GM23338 (cell line): Measurements from ENCODE around the gene DEXI. TPM values are rescaled to one million over a fixed set of nuclear protein-coding genes. Genes with fewer than 3 reads are reported as not detected.

Experiments
- ATAC-seq: fragments of 200-7000 bp; cut with Tn5 transposase; 3 replicates; pipeline ENCODE4 v1.9.1; 2020
- DNase-seq: peaks from one replicate; pipeline ENCODE4 v3.0.0-alpha.2; 2015; ENCODE audit warnings: low spot score
- H2AFZ ChIP-seq: fragments of 200-600 bp; sonication (generic); 2 replicates; pipeline ENCODE4 v1.8.0; 2016; ENCODE audit warnings: antibody characterized with exemption, mild to moderate bottlenecking, moderate library complexity
- H3F3A ChIP-seq: fragments of 200-600 bp; sonication (generic); replicated peaks from 2 replicates; pipeline ENCODE4 v1.8.0; 2017; ENCODE audit warnings: antibody characterized with exemption, mixed run types, low read depth
- H3K27ac ChIP-seq: fragments of 200-600 bp; sonication (generic); 2 replicates; pipeline ENCODE4 v1.6.1; 2016; ENCODE audit warnings: low read depth
- H3K27me3 ChIP-seq: fragments of 200-600 bp; sonication (generic); 2 replicates; pipeline ENCODE4 v1.8.0; 2016; ENCODE audit warnings: mild to moderate bottlenecking, mixed run types, moderate library complexity; ENCODE audit not compliant: insufficient read depth
- H3K36me3 ChIP-seq: fragments of 200-600 bp; sonication (generic); 2 replicates; pipeline ENCODE4 v1.8.0; 2016; ENCODE audit warnings: mild to moderate bottlenecking; ENCODE audit not compliant: insufficient read depth
- H3K4me1 ChIP-seq: fragments of 200-600 bp; sonication (generic); 2 replicates; pipeline ENCODE4 v1.8.0; 2016; ENCODE audit warnings: mild to moderate bottlenecking, moderate library complexity; ENCODE audit not compliant: insufficient read depth
- H3K4me2 ChIP-seq: fragments of 200-600 bp; sonication (generic); 2 replicates; pipeline ENCODE4 v1.7.1; 2017; ENCODE audit warnings: mixed run types
- H3K4me3 ChIP-seq: fragments of 200-600 bp; sonication (generic); 2 replicates; pipeline ENCODE4 v1.6.1; 2016; ENCODE audit warnings: mixed run types
- H3K79me2 ChIP-seq: fragments of 200-600 bp; sonication (generic); replicated peaks from 2 replicates; pipeline ENCODE4 v1.8.0; 2017; ENCODE audit warnings: mild to moderate bottlenecking; ENCODE audit not compliant: insufficient read depth
- H3K9me2 ChIP-seq: fragments of 200-600 bp; sonication (generic); 2 replicates; pipeline ENCODE4 v1.8.0; 2017; ENCODE audit not compliant: insufficient read depth
- H4K20me1 ChIP-seq: fragments of 200-600 bp; sonication (generic); replicated peaks from 2 replicates; pipeline ENCODE4 v1.8.0; 2017; ENCODE audit warnings: mild to moderate bottlenecking; ENCODE audit not compliant: insufficient read depth
- H3K27ac Mint-ChIP-seq: 2 replicates; pipeline ENCODE4 v1.8.0; 2020; ENCODE audit warnings: inconsistent platforms, mild to moderate bottlenecking, moderate library complexity, mixed read lengths
- H3K27me3 Mint-ChIP-seq: 3 replicates; pipeline ENCODE4 v1.8.0; 2022; ENCODE audit warnings: low read depth, mild to moderate bottlenecking, moderate library complexity, mixed read lengths, inconsistent platforms; ENCODE audit not compliant: insufficient read depth, poor library complexity
- H3K36me3 Mint-ChIP-seq: 3 replicates; pipeline ENCODE4 v1.8.0; 2021; ENCODE audit warnings: low read depth, mild to moderate bottlenecking, inconsistent platforms, moderate library complexity, mixed read lengths
- H3K4me1 Mint-ChIP-seq: 3 replicates; pipeline ENCODE4 v1.8.0; 2020; ENCODE audit warnings: mild to moderate bottlenecking, inconsistent platforms, mixed read lengths
- H3K4me3 Mint-ChIP-seq: 3 replicates; pipeline ENCODE4 v1.8.0; 2021; ENCODE audit warnings: moderate library complexity, mild to moderate bottlenecking, inconsistent platforms, mixed read lengths
- H3K9me3 Mint-ChIP-seq: 3 replicates; pipeline ENCODE4 v1.8.0; 2020; ENCODE audit warnings: moderate library complexity, mild to moderate bottlenecking, inconsistent platforms, mixed read lengths
- CREB1 ChIP-seq: fragments of 250-450 bp; sonication (Bioruptor Pico); IDR thresholded peaks from 2 replicates; pipeline ENCODE4 v1.5.0; 2020; ENCODE audit warnings: low read depth, mild to moderate bottlenecking, moderate library complexity
- EZH2 ChIP-seq: fragments of 200-600 bp; sonication (generic); IDR thresholded peaks from one replicate; pipeline ENCODE4 v1.8.0; 2017; ENCODE audit warnings: antibody characterized with exemption, mild to moderate bottlenecking, low read depth; ENCODE audit not compliant: unreplicated experiment
- EZH2phosphoT487 ChIP-seq: fragments of 200-600 bp; sonication (generic); IDR thresholded peaks from one replicate; pipeline ENCODE4 v1.8.1; 2018; ENCODE audit warnings: antibody characterized with exemption; ENCODE audit not compliant: unreplicated experiment
- JUNB ChIP-seq: IDR thresholded peaks from one replicate; pipeline ENCODE4 v1.6.1; 2016; ENCODE audit warnings: antibody characterized with exemption; ENCODE audit not compliant: unreplicated experiment
- NANOG ChIP-seq: IDR thresholded peaks from 2 replicates; pipeline ENCODE4 v1.6.1; 2016; ENCODE audit warnings: antibody characterized with exemption, borderline replicate concordance
- POLR2AphosphoS5 ChIP-seq: IDR thresholded peaks from 2 replicates; pipeline ENCODE4 v1.6.1; 2016; ENCODE audit warnings: antibody characterized with exemption, low read depth
- REST ChIP-seq: IDR thresholded peaks from one replicate; pipeline ENCODE4 v1.6.1; 2018; ENCODE audit warnings: antibody characterized with exemption; ENCODE audit not compliant: unreplicated experiment
- STAT1 ChIP-seq: IDR thresholded peaks from one replicate; pipeline ENCODE4 v1.6.1; 2016; ENCODE audit warnings: antibody characterized with exemption; ENCODE audit not compliant: unreplicated experiment
- ZNF114 ChIP-seq: fragments of 250-450 bp; sonication (Bioruptor Pico); IDR thresholded peaks from 2 replicates; pipeline ENCODE4 v1.5.0; 2020; ENCODE audit warnings: mild to moderate bottlenecking, moderate library complexity
- ZNF331 ChIP-seq: fragments of 250-450 bp; sonication (Bioruptor Pico); IDR thresholded peaks from 2 replicates; pipeline ENCODE4 v1.5.0; 2020; ENCODE audit warnings: low read depth, mild to moderate bottlenecking, moderate library complexity
- polyA plus RNA-seq: library from polyadenylated mRNA; unstranded; fragments of >200 nt; fragmentation: Nextera tagmentation; extraction: Ambion mirVana; gene quantifications from 2 replicates; pipeline ENCODE4 v1.2.1, GENCODE V29; 2016
- total RNA-seq: library from RNA; depleted of rRNA; stranded (reverse); fragments of >200 nt; shearing (Covaris generic); gene quantifications from 2 replicates; pipeline ENCODE4 v1.2.3, GENCODE V29; 2014
- TF ChIP-seq, protein P1 (sequence below): fragments of 250-450 bp; sonication (Bioruptor Pico); IDR thresholded peaks from 2 replicates; pipeline ENCODE4 v1.5.0; 2020; ENCODE audit warnings: mild to moderate bottlenecking, moderate library complexity
- TF ChIP-seq, protein P2 (sequence below), 2 experiments: fragments of 200-600 bp in 1 of 2; sonication (generic) in 1 of 2; conservative IDR thresholded peaks; 2 replicates each; pipeline versions ENCODE4 v1.5.1 to v1.6.1; 2016 to 2017; ENCODE audit warnings: antibody characterized with exemption in 2 of 2, low read depth in 2 of 2, mild to moderate bottlenecking in 2 of 2, moderate library complexity in 1 of 2
- TF ChIP-seq, protein P3 (sequence below): IDR thresholded peaks from 2 replicates; pipeline ENCODE4 v1.6.1; 2016; ENCODE audit warnings: antibody characterized with exemption

Gene DEXI
- total and polyA plus RNA-seq, 2 experiments from 2014 or later, result 26.5 to 58.2 TPM

- no peak overlapping the region for H3K27ac Mint-ChIP-seq
- no peak for DNase-seq
- H3K4me1 ChIP-seq, result no peaks in the 10 kb centered on the region
These were observed 7.8 kb downstream of the DEXI start for GRCh38 chr16:10934325-10935107.

More at GRCh38 chr16:10934325-10935107, 7.8 kb downstream of the DEXI start:
- H3K79me2 ChIP-seq, result peaks cover 28% of the 10 kb centered on the region
- Mint-ChIP-seq H3K9me3 (no peaks in the 10 kb centered on the region), H3K4me1 (peaks cover 3% of the 10 kb centered on the region), H3K36me3 (no peaks in the 10 kb centered on the region), H3K27me3 (peaks cover 3% of the 10 kb centered on the region), H3K4me3 (no peak overlapping the region)
- no peak for ATAC-seq
- H3K36me3 ChIP-seq, result no peaks in the 10 kb centered on the region; the same call in 1 of the 2 replicates
- no peak overlapping the region for H3K27ac ChIP-seq
- no peaks in the 10 kb centered on the region for H3F3A ChIP-seq
- H3K27me3 ChIP-seq, result no peaks in the 10 kb centered on the region
- H3K4me3 ChIP-seq, result no peak overlapping the region
- TF ChIP-seq POLR2AphosphoS5, result no peak
- TF ChIP-seq STAT1, result no peak
- TF ChIP-seq EZH2, result no peak
- no peak for TF ChIP-seq CREB1 (CRISPR knock-in tag)
- TF ChIP-seq, protein P1, sequence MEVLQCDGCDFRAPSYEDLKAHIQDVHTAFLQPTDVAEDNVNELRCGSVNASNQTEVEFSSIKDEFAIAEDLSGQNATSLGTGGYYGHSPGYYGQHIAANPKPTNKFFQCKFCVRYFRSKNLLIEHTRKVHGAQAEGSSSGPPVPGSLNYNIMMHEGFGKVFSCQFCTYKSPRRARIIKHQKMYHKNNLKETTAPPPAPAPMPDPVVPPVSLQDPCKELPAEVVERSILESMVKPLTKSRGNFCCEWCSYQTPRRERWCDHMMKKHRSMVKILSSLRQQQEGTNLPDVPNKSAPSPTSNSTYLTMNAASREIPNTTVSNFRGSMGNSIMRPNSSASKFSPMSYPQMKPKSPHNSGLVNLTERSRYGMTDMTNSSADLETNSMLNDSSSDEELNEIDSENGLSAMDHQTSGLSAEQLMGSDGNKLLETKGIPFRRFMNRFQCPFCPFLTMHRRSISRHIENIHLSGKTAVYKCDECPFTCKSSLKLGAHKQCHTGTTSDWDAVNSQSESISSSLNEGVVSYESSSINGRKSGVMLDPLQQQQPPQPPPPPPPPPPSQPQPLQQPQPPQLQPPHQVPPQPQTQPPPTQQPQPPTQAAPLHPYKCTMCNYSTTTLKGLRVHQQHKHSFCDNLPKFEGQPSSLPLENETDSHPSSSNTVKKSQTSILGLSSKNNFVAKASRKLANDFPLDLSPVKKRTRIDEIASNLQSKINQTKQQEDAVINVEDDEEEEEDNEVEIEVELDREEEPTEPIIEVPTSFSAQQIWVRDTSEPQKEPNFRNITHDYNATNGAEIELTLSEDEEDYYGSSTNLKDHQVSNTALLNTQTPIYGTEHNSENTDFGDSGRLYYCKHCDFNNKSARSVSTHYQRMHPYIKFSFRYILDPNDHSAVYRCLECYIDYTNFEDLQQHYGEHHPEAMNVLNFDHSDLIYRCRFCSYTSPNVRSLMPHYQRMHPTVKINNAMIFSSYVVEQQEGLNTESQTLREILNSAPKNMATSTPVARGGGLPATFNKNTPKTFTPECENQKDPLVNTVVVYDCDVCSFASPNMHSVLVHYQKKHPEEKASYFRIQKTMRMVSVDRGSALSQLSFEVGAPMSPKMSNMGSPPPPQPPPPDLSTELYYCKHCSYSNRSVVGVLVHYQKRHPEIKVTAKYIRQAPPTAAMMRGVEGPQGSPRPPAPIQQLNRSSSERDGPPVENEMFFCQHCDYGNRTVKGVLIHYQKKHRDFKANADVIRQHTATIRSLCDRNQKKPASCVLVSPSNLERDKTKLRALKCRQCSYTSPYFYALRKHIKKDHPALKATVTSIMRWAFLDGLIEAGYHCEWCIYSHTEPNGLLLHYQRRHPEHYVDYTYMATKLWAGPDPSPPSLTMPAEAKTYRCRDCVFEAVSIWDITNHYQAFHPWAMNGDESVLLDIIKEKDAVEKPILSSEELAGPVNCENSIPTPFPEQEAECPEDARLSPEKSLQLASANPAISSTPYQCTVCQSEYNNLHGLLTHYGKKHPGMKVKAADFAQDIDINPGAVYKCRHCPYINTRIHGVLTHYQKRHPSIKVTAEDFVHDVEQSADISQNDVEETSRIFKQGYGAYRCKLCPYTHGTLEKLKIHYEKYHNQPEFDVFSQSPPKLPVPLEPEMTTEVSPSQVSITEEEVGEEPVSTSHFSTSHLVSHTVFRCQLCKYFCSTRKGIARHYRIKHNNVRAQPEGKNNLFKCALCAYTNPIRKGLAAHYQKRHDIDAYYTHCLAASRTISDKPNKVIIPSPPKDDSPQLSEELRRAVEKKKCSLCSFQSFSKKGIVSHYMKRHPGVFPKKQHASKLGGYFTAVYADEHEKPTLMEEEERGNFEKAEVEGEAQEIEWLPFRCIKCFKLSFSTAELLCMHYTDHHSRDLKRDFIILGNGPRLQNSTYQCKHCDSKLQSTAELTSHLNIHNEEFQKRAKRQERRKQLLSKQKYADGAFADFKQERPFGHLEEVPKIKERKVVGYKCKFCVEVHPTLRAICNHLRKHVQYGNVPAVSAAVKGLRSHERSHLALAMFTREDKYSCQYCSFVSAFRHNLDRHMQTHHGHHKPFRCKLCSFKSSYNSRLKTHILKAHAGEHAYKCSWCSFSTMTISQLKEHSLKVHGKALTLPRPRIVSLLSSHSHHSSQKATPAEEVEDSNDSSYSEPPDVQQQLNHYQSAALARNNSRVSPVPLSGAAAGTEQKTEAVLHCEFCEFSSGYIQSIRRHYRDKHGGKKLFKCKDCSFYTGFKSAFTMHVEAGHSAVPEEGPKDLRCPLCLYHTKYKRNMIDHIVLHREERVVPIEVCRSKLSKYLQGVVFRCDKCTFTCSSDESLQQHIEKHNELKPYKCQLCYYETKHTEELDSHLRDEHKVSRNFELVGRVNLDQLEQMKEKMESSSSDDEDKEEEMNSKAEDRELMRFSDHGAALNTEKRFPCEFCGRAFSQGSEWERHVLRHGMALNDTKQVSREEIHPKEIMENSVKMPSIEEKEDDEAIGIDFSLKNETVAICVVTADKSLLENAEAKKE (CRISPR knock-in tag), result no peak
- TF ChIP-seq REST, result no peak
- TF ChIP-seq EZH2phosphoT487, result no peak
- no peak for TF ChIP-seq JUNB
- TF ChIP-seq ZNF114 (CRISPR knock-in tag), result no peak
- TF ChIP-seq ZNF331 (CRISPR knock-in tag), result no peak
- TF ChIP-seq, protein P2, sequence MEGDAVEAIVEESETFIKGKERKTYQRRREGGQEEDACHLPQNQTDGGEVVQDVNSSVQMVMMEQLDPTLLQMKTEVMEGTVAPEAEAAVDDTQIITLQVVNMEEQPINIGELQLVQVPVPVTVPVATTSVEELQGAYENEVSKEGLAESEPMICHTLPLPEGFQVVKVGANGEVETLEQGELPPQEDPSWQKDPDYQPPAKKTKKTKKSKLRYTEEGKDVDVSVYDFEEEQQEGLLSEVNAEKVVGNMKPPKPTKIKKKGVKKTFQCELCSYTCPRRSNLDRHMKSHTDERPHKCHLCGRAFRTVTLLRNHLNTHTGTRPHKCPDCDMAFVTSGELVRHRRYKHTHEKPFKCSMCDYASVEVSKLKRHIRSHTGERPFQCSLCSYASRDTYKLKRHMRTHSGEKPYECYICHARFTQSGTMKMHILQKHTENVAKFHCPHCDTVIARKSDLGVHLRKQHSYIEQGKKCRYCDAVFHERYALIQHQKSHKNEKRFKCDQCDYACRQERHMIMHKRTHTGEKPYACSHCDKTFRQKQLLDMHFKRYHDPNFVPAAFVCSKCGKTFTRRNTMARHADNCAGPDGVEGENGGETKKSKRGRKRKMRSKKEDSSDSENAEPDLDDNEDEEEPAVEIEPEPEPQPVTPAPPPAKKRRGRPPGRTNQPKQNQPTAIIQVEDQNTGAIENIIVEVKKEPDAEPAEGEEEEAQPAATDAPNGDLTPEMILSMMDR (conservative IDR thresholded peaks at IDR 0.05; ENCODE audit: low read depth in 2 of 2), result no peak
- TF ChIP-seq, protein P3, sequence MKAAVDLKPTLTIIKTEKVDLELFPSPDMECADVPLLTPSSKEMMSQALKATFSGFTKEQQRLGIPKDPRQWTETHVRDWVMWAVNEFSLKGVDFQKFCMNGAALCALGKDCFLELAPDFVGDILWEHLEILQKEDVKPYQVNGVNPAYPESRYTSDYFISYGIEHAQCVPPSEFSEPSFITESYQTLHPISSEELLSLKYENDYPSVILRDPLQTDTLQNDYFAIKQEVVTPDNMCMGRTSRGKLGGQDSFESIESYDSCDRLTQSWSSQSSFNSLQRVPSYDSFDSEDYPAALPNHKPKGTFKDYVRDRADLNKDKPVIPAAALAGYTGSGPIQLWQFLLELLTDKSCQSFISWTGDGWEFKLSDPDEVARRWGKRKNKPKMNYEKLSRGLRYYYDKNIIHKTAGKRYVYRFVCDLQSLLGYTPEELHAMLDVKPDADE, result no peak
- no peak for TF ChIP-seq NANOG
- H2AFZ ChIP-seq, result no peak overlapping the region
- no peak overlapping the region for H3K4me2 ChIP-seq
- no peaks in the 10 kb centered on the region for H3K9me2 ChIP-seq
- peaks cover 35% of the 10 kb centered on the region for H4K20me1 ChIP-seq
